GM13977 (cell line): ENCODE measurements around the gene OR10H4.
"Not testable (repeated sequence)": the region's sequence is repeated elsewhere in the genome, so short reads cannot be mapped to it uniquely, and the experiment has no call there.

Experiments
- DNase-seq: peaks from one replicate; pipeline ENCODE4 v3.0.0; 2012; ENCODE audit warnings: low spot score
- CTCF ChIP-seq: IDR thresholded peaks from 2 replicates; pipeline ENCODE4 v1.5.1; 2012; ENCODE audit warnings: mild to moderate bottlenecking, control low read depth; ENCODE audit not compliant: insufficient read depth; ENCODE audit errors: extremely low read depth, missing control alignments
- in situ Hi-C: fragments of 300-500 bp; cut with MboI; formaldehyde crosslinking; loops from one replicate; pipeline ENCODE4 v1.12.0; 2022; ENCODE audit warnings: low sequenced_read_pairs, low pct_unique_long_range_greater_than_20kb, mixed read lengths, inconsistent platforms; ENCODE audit not compliant: unreplicated experiment

OR10H4 gene

GRCh38 chr19:15971224-15971780, 22.5 kb downstream of the OR10H4 start:
- no peak for DNase-seq
- in situ Hi-C loops: no loop called here
- TF ChIP-seq CTCF: peak; percentile 33

GRCh38 chr19:15972043-15972442, 23.2 kb downstream of the OR10H4 start:
- DNase-seq, in situ Hi-C loops: not testable (repeated sequence)

GRCh38 chr19:15974856-15975255, 26.0 kb downstream of the OR10H4 start:
- DNase-seq: no peak
- TF ChIP-seq CTCF: no peak
- in situ Hi-C loops: no loop called here

GRCh38 chr19:15976836-15977689, 28.3 kb downstream of the OR10H4 start:
- no peak for TF ChIP-seq CTCF
- no peak for DNase-seq
- in situ Hi-C loops: no loop called here

GRCh38 chr19:15977690-15978089, 28.9 kb downstream of the OR10H4 start:
- no peak for TF ChIP-seq CTCF
- no peak for DNase-seq
- in situ Hi-C loops: no loop called here

- TF ChIP-seq CTCF: no peak
- DNase-seq: no peak
- in situ Hi-C loops: no loop called here
Measured at GRCh38 chr19:15979293-15979692, 30.5 kb downstream of the OR10H4 start.

GRCh38 chr19:15985831-15986230, 37.0 kb downstream of the OR10H4 start:
- DNase-seq, in situ Hi-C loops: not testable (repeated sequence)

- TF ChIP-seq CTCF: no peak
- in situ Hi-C loops: no loop called here
- DNase-seq: no peak
Measured at GRCh38 chr19:15986701-15987100, 37.9 kb downstream of the OR10H4 start.
